NCI-H345 treated with DMSO at 0.1 percent for 48 hours (cell line): ENCODE results near the gene ZMAT3.

Experiments
- DNase-seq: peaks from one replicate; lab custom pipeline; 2025; ENCODE audit not compliant: unreplicated experiment; lab: John Stamatoyannopoulos, UW

Gene ZMAT3

DNA sequence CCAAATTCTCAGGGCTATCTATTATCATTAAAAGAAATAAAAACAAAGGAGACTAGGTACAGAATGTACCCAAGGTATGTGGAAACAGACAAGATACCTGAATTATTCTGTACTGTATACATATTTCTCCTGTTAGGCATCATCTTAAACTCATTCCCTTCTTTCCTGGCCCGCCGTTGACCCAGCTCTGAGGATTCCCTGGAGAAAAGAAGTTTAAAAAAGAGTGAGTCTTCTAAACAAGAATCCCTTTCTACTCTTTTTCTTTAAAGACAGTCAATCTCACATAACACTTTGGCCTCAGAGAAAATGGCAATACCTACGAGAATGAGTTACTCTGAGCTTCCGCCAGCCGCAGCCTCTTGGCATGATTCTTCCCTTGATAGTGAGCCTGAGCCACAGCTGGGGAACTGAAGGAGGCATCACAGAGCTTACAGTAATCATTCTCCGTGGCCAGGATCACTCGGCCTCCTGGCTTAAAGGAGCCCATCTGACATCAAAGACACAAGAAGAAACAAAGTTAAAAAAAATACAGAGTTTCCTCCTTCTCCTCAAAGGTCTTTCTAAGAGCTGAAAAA is 44.2 kb downstream of the ZMAT3 start:
- no peak for DNase-seq

DNA sequence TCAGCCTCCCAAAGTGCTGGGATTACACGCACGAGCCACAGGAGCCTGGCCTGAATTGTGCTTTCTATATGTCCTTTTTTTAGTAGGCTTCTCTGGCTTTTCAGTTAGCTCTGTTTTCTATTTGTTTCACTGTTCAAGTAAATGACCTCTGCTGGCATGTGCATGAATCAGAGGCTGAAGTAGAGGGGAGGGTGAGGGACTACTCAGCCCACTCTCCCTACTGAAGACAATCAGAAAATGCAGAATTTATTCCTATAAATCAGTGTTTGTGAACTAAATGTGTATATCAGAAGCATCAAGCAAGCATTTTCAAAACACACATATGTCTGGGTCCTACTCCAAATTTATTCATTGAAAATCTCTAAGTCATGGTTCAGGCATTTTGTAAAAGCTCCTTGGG is 45.0 kb downstream of the ZMAT3 start:
- DNase-seq: no peak

DNA sequence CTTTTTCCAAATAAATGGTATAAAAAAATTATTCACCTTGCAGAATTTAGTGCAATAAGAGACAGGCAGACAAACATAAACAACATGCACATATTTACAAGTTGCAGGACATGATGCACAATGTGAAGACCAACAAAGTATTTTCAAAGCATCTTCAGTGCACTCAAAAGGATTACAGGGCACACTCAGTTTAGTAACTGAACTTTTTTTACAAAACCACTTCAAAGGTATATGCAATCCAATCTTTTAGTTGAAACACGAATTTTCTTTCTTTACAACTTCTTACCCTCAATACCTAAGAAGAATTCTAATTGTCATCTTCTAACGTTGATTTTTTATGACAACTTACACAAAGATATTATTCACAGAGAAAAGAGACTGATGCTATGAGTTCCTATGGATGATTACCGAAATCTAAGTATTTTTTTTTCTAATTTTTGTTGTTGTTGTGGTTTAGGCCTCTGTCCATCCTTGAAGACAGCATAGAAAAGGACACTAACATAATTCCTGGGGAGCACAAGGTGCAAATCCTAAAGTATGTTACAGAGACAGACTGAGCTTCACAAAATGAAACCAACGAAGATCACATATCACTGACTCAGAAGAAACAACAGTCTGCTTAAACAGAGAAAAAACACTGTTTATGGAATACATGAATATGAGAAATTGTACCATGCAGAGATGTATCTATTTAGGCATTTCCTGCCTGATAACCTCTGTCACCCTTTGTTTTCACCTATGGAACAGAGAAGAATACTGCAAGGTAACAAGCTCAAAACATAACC is 50.3 kb downstream of the ZMAT3 start:
- DNase-seq: no peak

DNA sequence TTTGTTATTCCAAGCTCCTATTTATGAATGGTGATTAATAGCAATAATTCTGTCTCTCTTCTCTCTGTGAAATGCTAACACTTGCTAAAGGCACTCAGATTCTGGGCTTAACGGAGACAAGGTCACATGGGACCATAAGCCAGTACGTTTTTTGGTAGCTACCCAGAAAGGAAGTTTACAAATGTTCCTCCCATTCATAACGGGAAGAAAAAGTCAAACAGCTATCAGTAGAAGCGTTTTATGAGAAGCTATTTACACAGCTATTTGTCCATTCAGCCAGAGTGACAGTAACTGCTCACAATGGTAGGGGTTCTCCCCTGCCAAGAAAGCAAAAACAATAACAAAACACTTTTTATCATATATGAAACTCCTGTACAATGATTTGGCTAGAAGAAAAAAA is 51.5 kb downstream of the ZMAT3 start:
- no peak for DNase-seq

DNA sequence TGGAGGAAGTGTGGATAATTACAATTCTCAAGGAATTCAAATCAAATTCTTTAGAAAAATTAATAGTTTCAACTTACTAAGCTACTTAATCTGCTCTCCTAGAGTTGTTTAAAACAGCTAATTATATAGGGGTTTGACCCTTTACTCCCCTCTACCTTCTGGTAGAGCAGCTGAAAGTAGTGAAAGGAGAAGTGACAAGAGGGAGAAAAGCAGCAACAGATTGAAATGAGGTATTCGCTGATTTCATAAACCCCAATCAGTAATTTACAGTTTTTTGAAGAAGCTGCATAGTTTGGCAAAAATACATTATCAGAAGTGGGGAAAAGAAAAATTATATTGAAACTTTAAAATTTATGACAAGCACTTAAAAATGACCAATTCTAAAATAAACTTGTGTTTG is 52.8 kb downstream of the ZMAT3 start:
- no peak for DNase-seq

DNA sequence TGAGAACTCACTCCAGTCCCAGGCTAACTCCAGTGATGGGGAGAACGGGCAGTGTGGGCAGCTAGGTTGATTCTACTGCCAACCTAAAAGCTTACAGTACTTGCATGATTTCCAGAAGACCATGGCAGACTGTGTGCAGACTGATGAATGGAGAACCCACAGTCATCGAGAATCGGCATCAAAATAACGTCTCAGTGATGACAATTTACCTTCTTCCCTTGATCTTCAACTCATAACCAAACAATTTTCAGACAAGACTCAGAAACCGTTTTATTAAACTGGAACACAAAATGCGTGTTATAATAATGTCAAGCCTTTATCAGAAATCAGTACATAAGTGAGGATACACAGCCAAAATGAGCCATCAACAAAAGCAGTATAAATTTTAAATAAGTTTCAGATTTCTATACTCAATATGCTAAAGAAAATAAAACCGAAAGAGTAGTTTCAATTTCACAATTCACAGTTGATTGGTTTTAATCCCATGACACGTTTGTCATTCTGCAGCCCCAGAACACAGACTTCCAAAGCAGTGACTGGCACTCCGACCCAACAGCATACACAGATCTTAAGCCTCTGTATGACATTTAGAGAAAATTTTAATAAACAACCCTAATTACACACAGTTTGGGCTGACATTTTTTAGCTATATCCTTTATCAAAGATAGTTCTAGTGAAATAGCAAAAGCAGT is 54.5 kb downstream of the ZMAT3 start:
- DNase-seq: no peak

DNA sequence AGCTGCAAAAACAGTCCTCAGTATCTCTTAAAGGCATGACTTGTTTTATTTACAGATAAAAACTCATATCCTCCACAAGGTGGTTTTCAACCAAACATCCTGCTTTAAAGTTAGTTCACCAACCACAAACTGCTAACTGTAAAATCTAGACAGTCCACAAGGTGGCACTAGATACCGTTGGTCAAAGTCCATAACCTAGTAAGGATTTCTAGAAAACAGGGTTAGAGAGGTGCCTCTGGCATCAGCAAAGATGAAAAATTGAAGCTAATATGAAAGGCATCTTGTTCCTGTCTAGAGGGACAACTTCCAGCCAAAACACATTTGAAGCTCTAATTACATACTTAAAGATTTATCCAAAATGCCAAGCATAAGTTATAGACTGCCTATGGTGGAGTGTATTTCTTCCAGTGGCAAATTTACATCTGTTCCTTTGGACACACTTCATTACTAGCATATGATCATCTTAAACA is 56.0 kb downstream of the ZMAT3 start:
- DNase-seq: peak; percentile 71

DNA sequence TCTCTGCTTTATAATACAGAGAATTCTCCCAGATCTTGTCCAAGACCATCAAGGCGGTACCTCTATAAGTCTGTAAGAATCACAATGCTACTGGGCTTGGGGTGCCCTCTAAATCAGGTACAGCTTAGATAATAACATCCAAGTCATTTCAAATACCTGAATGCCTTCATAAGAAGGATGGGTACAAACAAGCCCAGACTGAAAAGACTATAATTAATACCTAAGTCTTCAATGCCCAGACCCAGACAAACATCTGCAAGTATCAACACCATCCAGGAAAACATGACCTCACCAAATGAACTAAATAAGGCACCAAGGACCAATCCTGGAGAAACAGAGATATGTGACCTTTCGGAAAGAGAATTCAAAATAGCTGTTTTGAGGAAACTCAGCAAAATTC is 65.9 kb downstream of the ZMAT3 start:
- no peak for DNase-seq

DNA sequence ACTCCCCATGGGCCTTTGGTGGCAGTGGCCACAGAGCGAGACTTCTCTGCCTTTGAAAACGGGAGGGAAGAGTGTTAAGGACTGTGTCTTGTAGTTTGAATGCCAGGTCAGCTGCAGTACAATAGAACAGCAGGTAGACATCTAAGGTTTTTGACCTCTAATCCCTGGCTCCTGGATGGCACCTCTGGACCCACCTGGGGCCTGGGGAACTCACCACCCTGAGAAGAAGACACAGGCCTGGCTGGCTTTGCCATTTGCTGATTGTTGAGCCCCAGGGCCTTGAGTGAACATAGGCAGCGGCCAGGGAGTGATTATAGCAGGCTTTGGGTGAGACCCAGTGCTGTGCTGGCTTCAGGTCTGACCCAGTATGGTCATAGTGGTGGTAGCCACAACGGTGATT is 66.4 kb downstream of the ZMAT3 start:
- DNase-seq: no peak

DNA sequence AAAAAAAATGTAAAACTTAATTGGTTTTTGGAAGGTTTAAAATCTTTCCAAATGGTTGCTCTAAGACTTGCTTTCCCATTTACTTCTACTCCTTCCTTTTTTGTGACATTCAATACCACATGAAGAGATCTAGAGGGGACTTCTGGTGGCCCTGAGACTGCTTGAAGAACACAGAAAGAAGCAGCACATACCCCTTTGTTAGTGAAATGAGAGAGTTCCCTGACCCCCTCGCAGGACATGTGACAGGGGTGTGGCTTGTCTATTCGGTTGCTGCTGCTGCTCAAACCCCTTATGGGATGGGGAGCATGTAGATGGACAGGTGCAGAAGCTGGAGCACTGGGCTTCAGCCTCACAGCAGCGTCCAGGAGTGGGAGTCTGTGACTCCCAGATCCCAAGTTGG is 71.0 kb downstream of the ZMAT3 start:
- no peak for DNase-seq

DNA sequence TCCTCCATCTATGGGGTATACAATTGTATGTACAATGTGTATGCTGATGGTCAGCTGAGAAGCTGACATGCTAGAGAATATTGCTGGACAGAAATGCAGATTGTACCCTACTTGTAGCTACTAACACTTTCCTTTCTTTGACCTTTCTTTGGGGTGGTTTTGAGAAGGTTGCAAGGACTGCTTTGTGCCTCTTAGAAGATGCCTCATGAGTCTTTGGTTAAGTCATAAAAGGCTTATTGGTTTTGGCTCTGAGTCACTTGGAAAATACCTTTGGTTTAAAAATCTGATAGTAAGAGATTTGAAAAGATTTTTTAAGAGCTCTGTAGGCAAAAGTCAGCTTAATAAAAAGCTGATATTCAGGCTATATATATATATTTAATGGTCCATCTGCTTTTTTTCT is 71.5 kb downstream of the ZMAT3 start:
- no peak for DNase-seq

DNA sequence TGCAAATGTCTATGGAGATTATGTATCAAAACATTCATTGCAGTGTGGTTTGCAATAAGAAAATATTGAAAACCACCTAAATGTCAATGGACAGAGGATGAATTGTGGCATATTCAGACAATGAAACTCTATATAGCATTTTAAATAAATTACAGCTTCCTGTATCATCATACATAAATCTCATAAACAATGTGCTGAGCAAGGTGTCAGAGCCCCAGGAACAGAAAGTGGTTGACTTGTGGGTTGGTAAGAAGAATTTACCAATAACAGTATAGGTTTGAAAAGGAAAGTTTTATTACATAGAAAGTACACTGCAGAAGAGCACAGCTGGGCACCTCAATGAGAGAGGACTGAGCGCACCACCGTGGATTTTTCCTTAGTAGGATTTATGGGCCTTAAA is 75.2 kb downstream of the ZMAT3 start:
- no peak for DNase-seq

DNA sequence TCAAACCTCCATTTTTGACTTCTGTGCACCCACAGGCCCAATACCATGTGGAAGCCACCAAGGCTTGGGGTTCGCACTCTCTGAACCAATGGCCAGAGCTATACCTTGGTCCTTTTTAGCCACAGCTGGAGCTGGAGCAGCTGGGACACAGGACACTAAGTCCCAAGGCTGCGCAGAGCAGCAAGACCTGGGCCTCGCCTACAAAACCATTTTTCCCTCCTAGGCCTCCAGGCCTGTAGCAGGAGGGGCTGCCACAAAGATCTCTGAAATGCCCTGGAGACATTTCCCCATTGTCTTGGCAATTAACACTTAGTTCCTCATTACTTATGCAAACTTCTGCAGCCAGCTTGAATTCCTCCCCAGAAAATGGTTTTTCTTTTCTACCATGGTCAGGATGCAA is 81.3 kb downstream of the ZMAT3 start:
- no peak for DNase-seq

DNA sequence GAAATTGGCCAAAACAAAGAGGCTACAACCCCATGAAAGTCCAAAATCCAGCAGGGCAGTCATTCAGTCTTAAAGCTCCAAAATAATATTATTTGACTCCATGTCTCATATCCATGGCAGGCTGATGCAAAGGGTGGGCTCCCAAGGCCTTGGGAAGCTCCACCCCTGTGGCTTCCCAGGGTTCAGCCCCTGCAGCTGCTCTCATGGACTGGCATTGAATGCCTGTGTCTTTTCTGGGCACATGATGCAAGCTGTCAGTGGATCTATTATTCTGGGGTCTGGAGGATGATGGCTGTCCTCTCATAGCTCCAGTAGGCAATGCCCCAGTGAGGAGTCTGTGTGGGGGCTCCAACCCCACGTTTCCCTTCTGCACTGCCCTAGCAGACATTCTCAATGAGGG is 81.8 kb downstream of the ZMAT3 start:
- no peak for DNase-seq

DNA sequence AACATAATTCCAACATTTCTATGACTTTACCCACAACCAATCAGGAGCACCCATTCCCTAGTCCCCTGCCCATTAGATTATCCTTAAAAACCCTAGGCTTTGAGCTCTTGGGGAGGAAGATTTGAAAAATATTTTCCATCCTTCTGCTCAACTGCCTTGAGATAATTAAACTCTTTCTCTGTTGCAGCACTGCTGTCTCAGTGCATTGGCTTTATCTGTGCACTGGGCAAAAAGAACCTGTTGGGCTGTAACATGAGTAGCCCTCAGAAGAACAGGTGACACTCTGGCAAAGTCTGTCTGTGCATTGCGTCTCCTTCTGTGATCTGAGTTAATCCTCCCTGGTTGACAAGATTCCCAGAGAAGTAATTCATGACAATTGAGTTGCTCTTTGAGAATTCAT is 83.9 kb downstream of the ZMAT3 start:
- no peak for DNase-seq

DNA sequence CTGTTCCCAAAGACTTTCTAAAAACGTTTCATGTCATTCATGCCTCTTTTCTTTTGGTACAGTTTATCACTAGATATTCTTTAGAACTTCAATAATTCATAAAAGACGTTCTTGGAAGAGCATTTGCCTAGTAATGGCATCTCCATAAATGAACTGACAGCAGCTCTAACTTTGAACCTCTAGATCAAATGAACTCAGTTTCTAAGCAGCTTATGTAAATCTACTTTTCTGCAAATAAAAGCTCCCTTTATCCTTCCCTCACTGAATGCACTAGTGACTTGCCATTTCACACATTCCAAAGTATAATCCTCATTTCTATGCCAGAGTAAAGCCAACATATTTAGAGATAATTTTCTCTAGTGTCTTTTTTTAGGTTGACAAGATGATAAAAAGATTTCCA is 85.2 kb downstream of the ZMAT3 start:
- no peak for DNase-seq

DNA sequence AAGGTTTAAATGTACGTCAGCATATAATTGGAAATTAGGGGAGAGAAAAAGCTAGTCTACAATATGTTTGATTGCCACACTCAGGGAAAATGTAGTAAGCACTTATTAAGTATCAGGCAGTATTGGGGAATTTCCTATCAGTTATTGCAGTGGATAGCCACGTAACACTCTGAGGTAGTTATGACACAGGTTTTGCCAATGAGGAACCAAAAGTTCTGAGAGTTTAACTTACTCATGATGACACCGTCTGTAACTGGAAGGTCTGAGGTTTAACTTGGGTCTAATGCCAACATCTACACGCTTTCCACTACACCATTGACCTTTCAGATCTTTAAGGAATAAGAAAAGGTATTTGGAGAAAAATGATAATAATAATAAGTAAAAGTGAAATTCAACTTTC is 89.5 kb downstream of the ZMAT3 start:
- no peak for DNase-seq

DNA sequence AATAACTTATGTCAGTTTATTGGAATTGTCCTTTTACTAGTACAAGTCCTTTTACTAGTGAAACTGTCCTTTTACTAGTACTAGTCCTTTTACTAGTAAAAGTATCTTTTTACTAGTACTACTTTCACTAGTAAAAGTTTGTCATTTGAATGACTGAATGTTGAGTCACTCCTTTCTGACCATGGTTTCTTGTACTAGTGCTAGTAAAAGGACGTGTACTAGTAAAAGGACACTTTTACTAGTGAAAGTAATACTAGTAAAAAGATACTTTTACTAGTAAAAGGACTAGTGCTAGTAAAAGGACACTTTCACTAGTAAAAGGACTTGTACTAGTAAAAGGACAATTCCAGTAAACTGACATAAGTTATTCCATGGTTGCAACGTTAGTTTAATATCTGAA is 96.3 kb downstream of the ZMAT3 start:
- no peak for DNase-seq

DNA sequence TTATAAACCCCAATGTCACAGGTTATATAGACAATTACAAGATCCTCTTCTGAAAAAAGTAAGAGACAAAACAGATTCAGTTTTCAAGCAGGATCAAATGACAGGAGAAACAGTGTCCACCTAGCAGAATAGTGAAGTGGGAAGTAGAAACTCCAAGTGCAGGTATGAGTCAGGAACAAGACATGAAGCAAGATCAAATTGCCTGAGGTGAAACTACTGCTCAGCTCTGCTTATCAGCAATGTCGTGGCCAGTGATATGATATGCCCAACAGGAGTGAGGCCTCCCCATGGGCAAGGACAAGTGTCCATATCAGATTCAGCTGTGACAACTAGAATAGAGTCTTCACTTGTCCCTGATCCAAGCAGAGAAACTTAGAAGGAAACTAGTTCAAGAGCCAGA is 100.0 kb downstream of the ZMAT3 start:
- no peak for DNase-seq

DNA sequence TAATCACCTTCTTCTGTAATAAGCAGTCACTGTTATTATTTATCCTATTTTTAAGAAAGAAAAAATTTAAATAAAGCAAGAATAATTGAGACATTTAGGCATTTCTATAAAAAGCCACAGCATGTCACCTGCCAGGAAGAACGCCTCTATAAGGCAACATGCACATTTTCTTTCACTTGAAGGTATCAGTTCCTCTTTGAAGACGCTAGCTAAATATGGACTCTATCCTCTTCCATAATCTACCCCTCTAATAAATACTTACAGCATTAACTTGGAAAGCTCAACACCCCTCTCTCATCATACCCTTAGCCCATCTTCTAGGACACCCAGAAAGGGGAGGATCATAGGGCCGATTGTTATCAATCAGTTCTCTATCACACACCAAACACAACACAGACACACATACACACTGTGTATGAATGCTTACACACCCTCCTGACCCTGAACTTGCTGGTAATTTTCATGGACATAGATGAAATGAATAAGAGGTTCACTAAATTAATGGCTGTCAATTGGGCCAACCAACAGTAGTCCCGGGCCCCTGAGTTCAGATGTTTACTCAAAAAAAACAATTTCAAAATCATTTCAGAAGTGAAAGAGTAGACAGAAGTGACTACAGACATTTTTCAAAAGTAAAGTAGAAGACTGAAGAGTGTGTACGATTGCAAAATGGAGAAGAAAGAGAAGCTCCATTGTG is 102.5 kb downstream of the ZMAT3 start:
- DNase-seq: no peak
